Esophagus squamous epithelium (tissue), 4 donors: ENCODE results near the gene AP4B1.

Experiments
- POLR2A ChIP-seq, 4 donors: fragments of 450-650 bp; IDR thresholded peaks; one replicate each; pipeline ENCODE4 v1.6.1; 2017; ENCODE audit warnings: antibody characterized with exemption in 4 of 4, mild to moderate bottlenecking in 4 of 4, moderate library complexity in 3 of 4
- TF ChIP-seq, protein P1 (sequence below), 6 experiments: fragments of 450-650 bp in 4 of 6; fragments of 200-600 bp in 2 of 6; sonication (generic) in 2 of 6; IDR thresholded peaks; one replicate each; pipeline ENCODE4 v1.5.1; 2016 to 2019; ENCODE audit warnings: antibody characterized with exemption in 6 of 6, mild to moderate bottlenecking in 4 of 6, moderate library complexity in 4 of 6

DNA sequence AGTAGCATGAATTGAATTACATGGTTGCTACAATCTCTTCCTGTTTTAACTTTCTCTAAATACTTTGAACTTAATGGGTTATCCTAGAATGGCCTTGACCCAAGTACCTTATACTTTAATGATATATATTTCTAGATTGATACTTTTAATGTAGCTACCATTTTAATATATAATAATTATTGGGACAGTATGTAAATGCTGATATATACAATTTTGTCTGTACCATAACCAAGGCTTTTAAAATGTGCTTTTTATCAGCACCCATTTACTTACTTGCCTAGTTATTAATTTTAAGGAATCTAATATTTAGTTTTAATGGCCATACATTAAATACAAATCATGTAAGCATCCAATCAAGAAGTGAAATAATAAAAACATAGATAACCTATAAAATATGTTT lies 37.9 kb upstream of the AP4B1 start:
- TF ChIP-seq POLR2A (IDR thresholded peaks at IDR 0.05) = no peak
- TF ChIP-seq, protein P1, sequence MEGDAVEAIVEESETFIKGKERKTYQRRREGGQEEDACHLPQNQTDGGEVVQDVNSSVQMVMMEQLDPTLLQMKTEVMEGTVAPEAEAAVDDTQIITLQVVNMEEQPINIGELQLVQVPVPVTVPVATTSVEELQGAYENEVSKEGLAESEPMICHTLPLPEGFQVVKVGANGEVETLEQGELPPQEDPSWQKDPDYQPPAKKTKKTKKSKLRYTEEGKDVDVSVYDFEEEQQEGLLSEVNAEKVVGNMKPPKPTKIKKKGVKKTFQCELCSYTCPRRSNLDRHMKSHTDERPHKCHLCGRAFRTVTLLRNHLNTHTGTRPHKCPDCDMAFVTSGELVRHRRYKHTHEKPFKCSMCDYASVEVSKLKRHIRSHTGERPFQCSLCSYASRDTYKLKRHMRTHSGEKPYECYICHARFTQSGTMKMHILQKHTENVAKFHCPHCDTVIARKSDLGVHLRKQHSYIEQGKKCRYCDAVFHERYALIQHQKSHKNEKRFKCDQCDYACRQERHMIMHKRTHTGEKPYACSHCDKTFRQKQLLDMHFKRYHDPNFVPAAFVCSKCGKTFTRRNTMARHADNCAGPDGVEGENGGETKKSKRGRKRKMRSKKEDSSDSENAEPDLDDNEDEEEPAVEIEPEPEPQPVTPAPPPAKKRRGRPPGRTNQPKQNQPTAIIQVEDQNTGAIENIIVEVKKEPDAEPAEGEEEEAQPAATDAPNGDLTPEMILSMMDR (IDR thresholded peaks at IDR 0.05) = no peak
